Progenitor cell of endocrine pancreas (in vitro differentiated cells): ENCODE measurements around the gene CRADD. TPM values are rescaled to one million over a fixed set of nuclear protein-coding genes. Genes with fewer than 3 reads are reported as not detected.
"Not testable (repeated sequence)": the region's sequence is repeated elsewhere in the genome, so short reads cannot be mapped to it uniquely, and the experiment has no call there.

Experiments
- DNase-seq: peaks from one replicate; pipeline ENCODE4 v3.0.0; 2021; ENCODE audit warnings: low spot score; ENCODE audit not compliant: unreplicated experiment
- H3K27ac Mint-ChIP-seq: 2 replicates; pipeline ENCODE4 v1.8.0; 2021; ENCODE audit warnings: mild to moderate bottlenecking, moderate library complexity, mixed read lengths
- H3K27me3 Mint-ChIP-seq: 2 replicates; pipeline ENCODE4 v1.8.0; 2021; ENCODE audit warnings: mixed read lengths
- H3K36me3 Mint-ChIP-seq: 2 replicates; pipeline ENCODE4 v1.8.0; 2022; ENCODE audit warnings: mixed read lengths; ENCODE audit not compliant: insufficient read depth
- H3K4me1 Mint-ChIP-seq: 2 replicates; pipeline ENCODE4 v1.8.0; 2021; ENCODE audit warnings: low read depth, mixed read lengths
- H3K4me3 Mint-ChIP-seq: 2 replicates; pipeline ENCODE4 v1.8.0; 2021; ENCODE audit warnings: low read depth, mild to moderate bottlenecking, moderate library complexity, mixed read lengths
- H3K9me3 Mint-ChIP-seq: 2 replicates; pipeline ENCODE4 v1.8.0; 2021; ENCODE audit warnings: low read depth, mixed read lengths
- total RNA-seq: library from RNA; stranded (reverse); gene quantifications from 2 replicates; pipeline ENCODE4 v1.2.1, GENCODE V29; 2021
- TF ChIP-seq, protein P1 (sequence below): fragments of 200-600 bp; sonication (generic); IDR thresholded peaks from one replicate; pipeline ENCODE4 v1.5.0; 2021; ENCODE audit warnings: antibody characterized with exemption, mild to moderate bottlenecking; ENCODE audit not compliant: unreplicated experiment

Gene CRADD
- total RNA-seq, 1 donor from 2014 or later = 11.7 TPM

DNA sequence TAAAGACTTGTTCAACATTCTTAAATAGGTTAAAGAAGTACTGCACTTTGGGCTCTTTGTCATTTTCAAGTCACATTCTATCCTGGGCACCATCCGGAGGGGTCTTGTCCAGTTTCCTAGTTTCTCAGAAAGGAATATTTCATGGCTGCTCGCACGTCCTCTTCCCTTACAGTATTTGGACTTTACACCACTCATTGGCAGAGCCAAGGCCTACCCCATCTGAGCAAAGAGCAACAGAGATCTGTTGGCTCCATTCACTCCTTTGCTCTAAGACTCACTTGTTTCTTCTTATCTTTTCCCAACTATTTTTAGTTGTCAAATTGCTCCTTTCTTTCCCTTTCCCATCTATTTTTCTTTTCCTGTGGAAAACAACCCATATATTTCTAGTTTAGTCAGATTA lies 118.2 kb downstream of the CRADD start:
- H3K9me3 Mint-ChIP-seq = no peaks in the 10 kb centered on the region
- no peak for DNase-seq
- no peaks in the 10 kb centered on the region for H3K36me3 Mint-ChIP-seq
- TF ChIP-seq, protein P1, sequence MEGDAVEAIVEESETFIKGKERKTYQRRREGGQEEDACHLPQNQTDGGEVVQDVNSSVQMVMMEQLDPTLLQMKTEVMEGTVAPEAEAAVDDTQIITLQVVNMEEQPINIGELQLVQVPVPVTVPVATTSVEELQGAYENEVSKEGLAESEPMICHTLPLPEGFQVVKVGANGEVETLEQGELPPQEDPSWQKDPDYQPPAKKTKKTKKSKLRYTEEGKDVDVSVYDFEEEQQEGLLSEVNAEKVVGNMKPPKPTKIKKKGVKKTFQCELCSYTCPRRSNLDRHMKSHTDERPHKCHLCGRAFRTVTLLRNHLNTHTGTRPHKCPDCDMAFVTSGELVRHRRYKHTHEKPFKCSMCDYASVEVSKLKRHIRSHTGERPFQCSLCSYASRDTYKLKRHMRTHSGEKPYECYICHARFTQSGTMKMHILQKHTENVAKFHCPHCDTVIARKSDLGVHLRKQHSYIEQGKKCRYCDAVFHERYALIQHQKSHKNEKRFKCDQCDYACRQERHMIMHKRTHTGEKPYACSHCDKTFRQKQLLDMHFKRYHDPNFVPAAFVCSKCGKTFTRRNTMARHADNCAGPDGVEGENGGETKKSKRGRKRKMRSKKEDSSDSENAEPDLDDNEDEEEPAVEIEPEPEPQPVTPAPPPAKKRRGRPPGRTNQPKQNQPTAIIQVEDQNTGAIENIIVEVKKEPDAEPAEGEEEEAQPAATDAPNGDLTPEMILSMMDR = no peak
- no peaks in the 10 kb centered on the region for H3K27me3 Mint-ChIP-seq
- H3K4me1 Mint-ChIP-seq = no peaks in the 10 kb centered on the region
- no peak overlapping the region for H3K4me3 Mint-ChIP-seq
- no peak overlapping the region for H3K27ac Mint-ChIP-seq

DNA sequence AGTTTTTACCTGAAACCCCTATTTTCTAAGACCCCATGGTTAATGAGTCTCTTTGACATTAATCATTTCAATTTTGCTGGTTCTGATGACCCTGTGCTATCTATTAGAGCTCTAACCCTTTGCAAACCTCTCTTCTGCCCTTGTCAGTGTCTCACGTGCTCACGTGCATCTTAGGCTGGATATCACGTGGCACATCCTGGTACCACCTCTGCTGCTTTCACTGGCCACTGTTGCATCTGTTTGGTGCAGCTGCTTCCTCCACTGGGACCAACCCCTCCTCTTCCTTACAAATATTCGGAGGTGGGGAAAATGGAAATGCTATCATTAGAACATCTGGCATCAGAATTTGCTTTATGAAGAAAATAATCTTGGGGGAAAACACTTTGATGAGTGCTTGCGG lies 119.6 kb downstream of the CRADD start:
- Mint-ChIP-seq H3K27ac (no peak overlapping the region), H3K4me1 (no peaks in the 10 kb centered on the region), H3K9me3 (no peaks in the 10 kb centered on the region), H3K27me3 (no peaks in the 10 kb centered on the region), H3K4me3 (no peak overlapping the region), H3K36me3 (no peaks in the 10 kb centered on the region)
- TF ChIP-seq, protein P1 = no peak
- DNase-seq = no peak

DNA sequence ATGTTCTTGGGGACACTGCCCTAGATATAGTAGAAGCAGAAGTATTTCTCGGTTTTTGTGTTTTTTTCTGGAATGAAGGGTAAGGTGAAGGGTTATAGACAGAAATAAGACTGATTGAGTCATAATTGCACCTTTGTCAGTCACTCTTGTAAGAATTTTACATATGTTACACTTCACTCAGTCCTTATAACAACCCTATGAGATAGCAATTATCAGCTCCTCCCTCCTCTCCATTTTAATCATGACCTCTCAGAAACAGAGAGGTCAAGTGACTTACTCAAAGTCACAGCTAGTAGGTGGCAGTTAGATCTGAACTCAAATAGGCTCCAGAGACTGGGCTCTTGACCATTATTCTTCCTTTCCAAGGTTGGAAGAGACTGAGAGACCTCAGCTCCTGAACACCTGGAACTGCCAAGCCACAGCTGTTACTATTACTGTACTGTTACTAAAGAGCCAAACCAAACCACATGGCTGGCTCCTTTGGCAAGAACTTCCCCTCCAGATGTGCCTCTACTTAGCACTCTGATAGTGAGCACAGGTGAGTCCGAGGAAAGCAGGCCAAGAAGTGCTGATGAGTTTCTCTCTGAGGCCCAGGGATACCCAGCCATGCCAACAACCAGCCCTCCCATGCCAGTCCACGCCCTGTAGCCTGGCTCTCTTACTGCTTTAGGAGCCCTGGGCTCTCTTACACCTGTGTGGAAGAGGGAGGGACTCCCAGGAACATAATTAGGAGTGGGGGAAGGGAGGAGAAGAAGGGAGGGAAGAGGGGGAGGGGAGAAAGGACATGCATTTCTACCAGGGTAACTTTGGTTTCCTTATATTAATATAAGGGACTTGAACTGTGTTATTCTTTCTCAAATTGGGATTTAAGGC lies 121.3 kb downstream of the CRADD start:
- Mint-ChIP-seq H3K4me3 (no peak overlapping the region), H3K9me3 (no peaks in the 10 kb centered on the region), H3K36me3 (no peaks in the 10 kb centered on the region), H3K27ac (no peak overlapping the region), H3K27me3 (no peaks in the 10 kb centered on the region), H3K4me1 (no peaks in the 10 kb centered on the region)
- TF ChIP-seq, protein P1 = no peak
- no peak for DNase-seq

DNA sequence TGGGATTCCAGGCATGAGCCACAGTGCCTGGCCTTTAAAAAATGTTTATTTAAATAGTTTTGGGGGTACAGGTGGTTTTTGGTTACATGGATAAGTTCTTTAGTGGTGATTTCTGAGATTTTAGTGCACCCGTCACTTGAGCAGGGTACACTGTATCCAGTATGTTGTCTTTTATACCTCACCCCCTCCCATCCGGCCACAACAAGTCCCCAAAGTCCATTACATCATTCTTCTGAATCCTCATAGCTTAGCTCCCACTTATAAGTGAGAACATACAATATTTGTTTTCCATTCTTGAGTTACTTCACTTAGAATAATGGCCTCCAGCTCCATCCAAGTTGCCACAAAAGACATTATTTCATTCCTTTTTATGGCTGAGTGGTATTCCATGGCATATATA lies 124.5 kb downstream of the CRADD start:
- H3K9me3 Mint-ChIP-seq, H3K36me3 Mint-ChIP-seq: not testable (repeated sequence)

DNA sequence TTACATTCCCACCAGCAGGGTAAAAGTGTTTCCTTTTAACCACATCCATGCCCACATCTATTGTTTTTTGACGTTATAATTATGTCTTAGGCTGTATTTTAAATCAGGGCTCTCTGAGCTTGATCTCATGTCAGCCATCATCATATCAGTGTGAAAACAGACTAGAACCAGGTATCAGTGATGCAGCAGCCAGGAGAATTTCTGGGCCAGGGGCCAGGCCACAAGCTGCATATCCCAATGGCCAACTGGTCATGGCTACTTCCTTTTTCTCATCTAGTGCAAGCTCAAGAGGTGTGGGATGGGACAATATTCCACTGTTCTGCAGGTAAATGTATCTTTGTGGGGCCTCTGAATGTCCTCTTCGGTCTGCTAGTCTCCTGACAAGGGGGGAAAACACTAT lies 125.1 kb downstream of the CRADD start:
- no peaks in the 10 kb centered on the region for H3K9me3 Mint-ChIP-seq
- no peaks in the 10 kb centered on the region for H3K27me3 Mint-ChIP-seq
- no peak overlapping the region for H3K27ac Mint-ChIP-seq
- H3K36me3 Mint-ChIP-seq = no peaks in the 10 kb centered on the region
- H3K4me1 Mint-ChIP-seq = peaks cover 1% of the 10 kb centered on the region
- DNase-seq = no peak
- TF ChIP-seq, protein P1 = no peak
- H3K4me3 Mint-ChIP-seq = no peak overlapping the region

More for the DNA sequence above, 124.5 kb downstream of the CRADD start:
- H3K27ac Mint-ChIP-seq, DNase-seq, H3K27me3 Mint-ChIP-seq, H3K4me1 Mint-ChIP-seq, H3K4me3 Mint-ChIP-seq: not testable (repeated sequence)
